CD1c-positive myeloid dendritic cell (primary cell): ENCODE results near the gene IFNG-AS1.

Source experiments
- DNase-seq: peaks from one replicate; pipeline ENCODE4 v3.0.0-alpha.2; 2016; ENCODE audit errors: extremely low spot score

The IFNG-AS1 gene

GRCh38 chr12:68037616-68038255 lies 48.5 kb downstream of the IFNG-AS1 start:
- DNase-seq = no peak

GRCh38 chr12:68038650-68039049 lies 49.4 kb downstream of the IFNG-AS1 start:
- DNase-seq = no peak

GRCh38 chr12:68040450-68041075 lies 51.3 kb downstream of the IFNG-AS1 start:
- peak; percentile 69 for DNase-seq

- DNase-seq = no peak
Measured at GRCh38 chr12:68042212-68042699, 53.0 kb downstream of the IFNG-AS1 start.

GRCh38 chr12:68043435-68043834 lies 54.2 kb downstream of the IFNG-AS1 start:
- DNase-seq = no peak

- no peak for DNase-seq
Measured at GRCh38 chr12:68048648-68049297, 59.5 kb downstream of the IFNG-AS1 start.

- no peak for DNase-seq
Measured at GRCh38 chr12:68056300-68056699, 67.1 kb downstream of the IFNG-AS1 start.

- no peak for DNase-seq
Measured at GRCh38 chr12:68063900-68064590, 74.8 kb downstream of the IFNG-AS1 start.

GRCh38 chr12:68065163-68065562 lies 75.9 kb downstream of the IFNG-AS1 start:
- DNase-seq = no peak

- DNase-seq = no peak
Measured at GRCh38 chr12:68065687-68066086, 76.4 kb downstream of the IFNG-AS1 start.

GRCh38 chr12:68067762-68068376 lies 78.6 kb downstream of the IFNG-AS1 start:
- no peak for DNase-seq

- DNase-seq = no peak
Measured at GRCh38 chr12:68069275-68069674, 80.0 kb downstream of the IFNG-AS1 start.
